ENCODE data around the gene GTF2IRD1.
"Not testable (repeated sequence)": the region's sequence is repeated elsewhere in the genome, so short reads cannot be mapped to it uniquely, and the experiment has no call there.

DNA sequence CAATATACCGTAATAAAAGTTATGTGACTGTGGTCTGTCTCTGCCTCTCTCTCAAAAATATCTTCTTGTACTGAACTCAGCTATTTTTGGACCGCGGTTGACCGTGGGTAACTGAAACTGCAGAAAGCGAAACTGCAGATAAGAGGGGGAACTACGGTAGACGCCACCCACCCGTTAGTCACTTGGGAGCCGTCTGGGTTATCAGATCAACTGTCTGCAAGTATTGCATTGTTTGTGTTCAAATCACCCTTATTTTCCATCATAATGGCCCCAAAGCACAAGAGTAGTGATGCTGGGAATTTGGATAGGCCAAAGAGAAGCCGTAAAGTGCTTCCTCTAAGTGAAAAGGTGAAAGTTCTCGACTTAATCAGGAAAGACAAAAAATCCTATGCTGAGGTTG is 196.3 kb downstream of the GTF2IRD1 start:
- TF ChIP-seq EMX1 (CRISPR knock-in tag; IDR thresholded peaks at IDR 0.05); ZNF281 (CRISPR knock-in tag; IDR thresholded peaks at IDR 0.05); E2F5 (CRISPR knock-in tag; IDR thresholded peaks at IDR 0.05); ZNF138 (CRISPR knock-in tag; conservative IDR thresholded peaks at IDR 0.05); MYBL2 (CRISPR knock-in tag; IDR thresholded peaks at IDR 0.05); NR3C1 (CRISPR knock-in tag; conservative IDR thresholded peaks at IDR 0.05; ENCODE audit: low read depth): not testable (repeated sequence)
- TF ChIP-seq, protein P1, sequence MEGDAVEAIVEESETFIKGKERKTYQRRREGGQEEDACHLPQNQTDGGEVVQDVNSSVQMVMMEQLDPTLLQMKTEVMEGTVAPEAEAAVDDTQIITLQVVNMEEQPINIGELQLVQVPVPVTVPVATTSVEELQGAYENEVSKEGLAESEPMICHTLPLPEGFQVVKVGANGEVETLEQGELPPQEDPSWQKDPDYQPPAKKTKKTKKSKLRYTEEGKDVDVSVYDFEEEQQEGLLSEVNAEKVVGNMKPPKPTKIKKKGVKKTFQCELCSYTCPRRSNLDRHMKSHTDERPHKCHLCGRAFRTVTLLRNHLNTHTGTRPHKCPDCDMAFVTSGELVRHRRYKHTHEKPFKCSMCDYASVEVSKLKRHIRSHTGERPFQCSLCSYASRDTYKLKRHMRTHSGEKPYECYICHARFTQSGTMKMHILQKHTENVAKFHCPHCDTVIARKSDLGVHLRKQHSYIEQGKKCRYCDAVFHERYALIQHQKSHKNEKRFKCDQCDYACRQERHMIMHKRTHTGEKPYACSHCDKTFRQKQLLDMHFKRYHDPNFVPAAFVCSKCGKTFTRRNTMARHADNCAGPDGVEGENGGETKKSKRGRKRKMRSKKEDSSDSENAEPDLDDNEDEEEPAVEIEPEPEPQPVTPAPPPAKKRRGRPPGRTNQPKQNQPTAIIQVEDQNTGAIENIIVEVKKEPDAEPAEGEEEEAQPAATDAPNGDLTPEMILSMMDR (IDR thresholded peaks at IDR 0.05) = not testable (repeated sequence)
